HCT116 (cell line): ENCODE results near the gene RPL3. TPM values are rescaled to one million over a fixed set of nuclear protein-coding genes. Genes with fewer than 3 reads are reported as not detected.

Experiments used
- ATAC-seq: fragments of 200-7000 bp; cut with Tn5 transposase; 2 replicates; pipeline ENCODE4 v1.9.1; 2020; ENCODE audit warnings: mild to moderate bottlenecking, moderate library complexity
- BruUV-seq: library from RNA; stranded (reverse); fragments of 400-500 nt; replicated peaks from 2 replicates; lab custom pipeline; 2021; lab: Mats Ljungman, UMichigan
- CTCF ChIA-PET: fragments of 300-600 bp; sonication (Branson Sonifier 250); formaldehyde crosslinking; loops from one replicate; lab custom pipeline; 2021; ENCODE audit warnings: antibody characterized with exemption; lab: Charles Lee
- POLR2A ChIA-PET: fragments of 300-600, 350-600 bp; sonication (Branson Sonifier 250); formaldehyde crosslinking; loops from one replicate; lab custom pipeline; 2021; ENCODE audit warnings: antibody characterized with exemption; lab: Charles Lee
- RAD21 ChIA-PET, 2 experiments: fragments of 300-600 bp; sonication (Branson Sonifier 250); formaldehyde crosslinking; loops; one replicate each; lab custom pipeline; 2023; ENCODE audit warnings: low total read pairs in 2 of 2; ENCODE audit not compliant: uncharacterized antibody in 2 of 2, unreplicated experiment in 2 of 2, low non-redundant PET in 1 of 2; lab: Charles Lee
- DNase-seq: peaks from one replicate; pipeline ENCODE4 v3.0.0-alpha.2; 2010; ENCODE audit warnings: low read depth, low spot score
- H2AFZ ChIP-seq: fragments of 200-600 bp; shearing (Covaris generic), sonication (generic); 2 replicates; pipeline ENCODE4 v1.6.1; 2017; ENCODE audit warnings: low read depth, mixed run types, mixed read lengths, antibody characterized with exemption, low read length; ENCODE audit not compliant: poor library complexity, severe bottlenecking
- H3K27ac ChIP-seq: 2 replicates; pipeline ENCODE4 v1.5.1; 2012; ENCODE audit warnings: low read depth, low read length
- H3K27me3 ChIP-seq: fragments of 200-600 bp; sonication (generic); 2 replicates; pipeline ENCODE4 v1.6.1; 2016; ENCODE audit warnings: mixed run types, low read length, mixed read lengths; ENCODE audit not compliant: insufficient read depth
- H3K36me3 ChIP-seq, 2 experiments: fragments of 200-500 bp in 1 of 2; fragments of 200-600 bp in 1 of 2; sonication (Bioruptor generic) in 1 of 2; sonication (generic) in 1 of 2; 2 replicates each; pipeline versions ENCODE4 v1.5.1 to v1.6.1; 2014 to 2016; ENCODE audit warnings: low read length in 2 of 2, inconsistent platforms in 1 of 2, mixed read lengths in 1 of 2, mixed run types in 1 of 2; ENCODE audit not compliant: insufficient read depth in 2 of 2, control insufficient read depth in 1 of 2
- H3K4me1 ChIP-seq, 2 experiments: fragments of 200-600 bp in 1 of 2; sonication (generic) in 1 of 2; 2 replicates each; pipeline versions ENCODE4 v1.5.1 to v1.6.1; 2012 to 2017; ENCODE audit warnings: low read length in 2 of 2, inconsistent platforms in 1 of 2, mild to moderate bottlenecking in 1 of 2, mixed read lengths in 1 of 2, mixed run types in 1 of 2, moderate library complexity in 1 of 2; ENCODE audit not compliant: insufficient read depth in 2 of 2, control insufficient read depth in 1 of 2
- H3K4me2 ChIP-seq: fragments of 200-600 bp; sonication (generic); 2 replicates; pipeline ENCODE4 v1.6.1; 2017; ENCODE audit warnings: mixed run types, low read length, mixed read lengths
- H3K4me3 ChIP-seq, 2 experiments: fragments of 200-600 bp in 1 of 2; sonication (generic) in 1 of 2; replicated peaks in 1 of 2; 2 replicates each; pipeline ENCODE4 v1.5.1; 2011 to 2016; ENCODE audit warnings: low read length in 2 of 2, control low read depth in 1 of 2, low read depth in 1 of 2, mild to moderate bottlenecking in 1 of 2, mixed read lengths in 1 of 2, mixed run types in 1 of 2
- H3K79me2 ChIP-seq: fragments of 200-600 bp; sonication (generic); 2 replicates; pipeline ENCODE4 v1.6.1; 2017; ENCODE audit warnings: mild to moderate bottlenecking, mixed run types, low read length, moderate library complexity, mixed read lengths; ENCODE audit not compliant: insufficient read depth
- H3K9ac ChIP-seq: fragments of 200-600 bp; sonication (generic); 2 replicates; pipeline ENCODE4 v1.6.1; 2016; ENCODE audit warnings: low read length, mixed read lengths
- H3K9me2 ChIP-seq: fragments of 200-600 bp; sonication (generic), shearing (Covaris generic); 2 replicates; pipeline ENCODE4 v1.6.1; 2017; ENCODE audit warnings: mixed run types, mild to moderate bottlenecking, moderate library complexity; ENCODE audit not compliant: insufficient read depth
- H3K9me3 ChIP-seq, 2 experiments: fragments of 200-500 bp in 1 of 2; fragments of 200-600 bp in 1 of 2; sonication (Bioruptor generic) in 1 of 2; sonication (generic) in 1 of 2; 2 replicates each; pipeline ENCODE4 v1.6.1; 2014 to 2017; ENCODE audit warnings: low read length in 2 of 2, mixed read lengths in 2 of 2, inconsistent platforms in 1 of 2, low read depth in 1 of 2, mild to moderate bottlenecking in 1 of 2, mixed run types in 1 of 2, moderate library complexity in 1 of 2; ENCODE audit not compliant: control insufficient read depth in 1 of 2, insufficient read depth in 1 of 2
- H4K20me1 ChIP-seq: fragments of 200-600 bp; sonication (generic), shearing (Covaris generic); 2 replicates; pipeline ENCODE4 v1.6.1; 2017; ENCODE audit warnings: mixed run types, mild to moderate bottlenecking, moderate library complexity; ENCODE audit not compliant: insufficient read depth
- CEBPB ChIP-seq: IDR thresholded peaks from 2 replicates; pipeline ENCODE4 v1.6.1; 2012; ENCODE audit warnings: low read depth
- JUND ChIP-seq: IDR thresholded peaks from 2 replicates; pipeline ENCODE4 v1.6.1; 2012
- MAX ChIP-seq: IDR thresholded peaks from 2 replicates; pipeline ENCODE4 v1.6.1; 2012
- POLR2A ChIP-seq: IDR thresholded peaks from 2 replicates; pipeline ENCODE4 v1.7.0; 2011; ENCODE audit warnings: borderline replicate concordance; ENCODE audit not compliant: insufficient read depth, insufficient read length; ENCODE audit errors: extremely low read depth
- SP1 ChIP-seq: IDR thresholded peaks from 2 replicates; pipeline ENCODE4 v1.6.1; 2012; ENCODE audit warnings: low read depth
- TCF7L2 ChIP-seq: IDR thresholded peaks from 2 replicates; pipeline ENCODE4 v1.7.0; 2011; ENCODE audit warnings: borderline replicate concordance, inconsistent platforms; ENCODE audit not compliant: insufficient read depth, insufficient read length; ENCODE audit errors: extremely low read depth
- ZFX ChIP-seq: fragments of 450-650 bp; IDR thresholded peaks from 2 replicates; pipeline ENCODE4 v1.6.1; 2017
- intact Hi-C: fragments of 100-400 bp; cut with micrococcal nuclease; formaldehyde crosslinking; loops from 2 replicates; pipeline ENCODE4 v1.10.0; 2022
- total RNA-seq: library from RNA; stranded (reverse); gene quantifications from one replicate; pipeline ENCODE4 v1.2.1, GENCODE V29; 2021; ENCODE audit not compliant: unreplicated experiment

The RPL3 gene
- total RNA-seq, 1 experiment from 2014 or later = 2,966 TPM

DNA sequence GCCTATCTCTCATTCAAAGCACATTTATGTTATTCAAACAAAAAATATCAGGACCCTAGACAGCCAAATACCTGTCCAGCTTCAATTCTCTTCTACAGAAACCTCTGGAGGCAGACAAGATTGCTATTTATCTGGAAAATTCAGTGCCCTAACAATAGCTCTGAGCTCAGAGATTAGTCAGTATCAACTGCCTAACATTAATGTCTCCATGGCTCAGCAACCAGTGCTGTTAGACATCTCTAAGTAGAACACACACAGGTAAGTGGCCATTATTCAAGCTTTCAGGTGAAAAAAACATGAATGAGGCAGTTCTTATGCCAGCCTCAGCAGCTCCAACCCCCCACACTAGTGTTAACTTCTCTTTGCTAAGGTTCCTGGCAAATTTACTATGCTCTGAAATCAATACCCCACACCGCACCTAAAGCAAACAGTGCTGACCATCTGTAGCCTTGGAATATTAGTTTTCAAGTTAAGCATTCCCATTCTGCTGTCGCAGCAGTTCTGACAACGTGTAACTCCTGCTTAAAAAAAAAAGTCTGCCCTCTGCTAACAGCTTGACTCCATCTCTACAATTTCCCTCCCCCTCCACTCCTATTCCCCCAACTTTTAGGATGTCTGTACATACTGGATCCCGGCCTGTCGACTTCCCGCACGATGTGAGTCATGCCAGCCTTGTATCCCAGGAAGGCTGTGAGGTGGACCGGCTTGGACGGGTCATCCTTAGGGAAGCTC, 1.5 kb downstream of the RPL3 start:
- TF ChIP-seq POLR2A (no peak), JUND (no peak), ZFX (no peak), CEBPB (no peak), MAX (no peak), SP1 (no peak), TCF7L2 (no peak)
- DNase-seq (no peak), ATAC-seq (no peak)
- Histone ChIP-seq H4K20me1 (peaks cover 52% of the 10 kb centered on the region; the same call in 1 of the 2 replicates), H3K4me2 (peak overlapping the region; percentile 81), H3K9me2 (no peaks in the 10 kb centered on the region), H2AFZ (no peak overlapping the region), H3K9ac (peak overlapping the region; percentile 98), H3K79me2 (peaks cover 62% of the 10 kb centered on the region), H3K9me3 (no peaks in the 10 kb centered on the region), H3K27me3 (no peaks in the 10 kb centered on the region), H3K4me1 (peaks cover 38 to 63% of the 10 kb centered on the region in 2 experiments), H3K4me3 (peak overlapping the region; percentile 86 to 99), H3K36me3 (peaks cover 38 to 61% of the 10 kb centered on the region in 2 experiments), H3K27ac (peak overlapping the region; percentile 100)
- intact Hi-C loops = loop anchor here (5.0 kb wide), 1 partner anchor 204 kb away; the partner anchor contains the start of gene ATF4
- ChIA-PET POLR2A (interaction anchor here (0.6 to 6.4 kb wide), 16 partner anchors 8 to 315 kb away, joined by 3 to 88 read pairs (median 8); partner anchors contain the start of genes ATF4, PDGFB and TAB1), CTCF (interaction anchor here (0.8 to 3.9 kb wide), 3 partner anchors 7 to 148 kb away, joined by 3 to 16 read pairs (median 4); no protein-coding TSS in a partner anchor), RAD21 (no interaction called here)
- no TSS peak for BruUV-seq
